ENCODE results near the gene BEGAIN. TPM values are rescaled to one million over a fixed set of nuclear protein-coding genes. Genes with fewer than 3 reads are reported as not detected.

The BEGAIN gene
- polyA plus RNA-seq, 2 donors = 0.28 to 0.88 TPM

DNA sequence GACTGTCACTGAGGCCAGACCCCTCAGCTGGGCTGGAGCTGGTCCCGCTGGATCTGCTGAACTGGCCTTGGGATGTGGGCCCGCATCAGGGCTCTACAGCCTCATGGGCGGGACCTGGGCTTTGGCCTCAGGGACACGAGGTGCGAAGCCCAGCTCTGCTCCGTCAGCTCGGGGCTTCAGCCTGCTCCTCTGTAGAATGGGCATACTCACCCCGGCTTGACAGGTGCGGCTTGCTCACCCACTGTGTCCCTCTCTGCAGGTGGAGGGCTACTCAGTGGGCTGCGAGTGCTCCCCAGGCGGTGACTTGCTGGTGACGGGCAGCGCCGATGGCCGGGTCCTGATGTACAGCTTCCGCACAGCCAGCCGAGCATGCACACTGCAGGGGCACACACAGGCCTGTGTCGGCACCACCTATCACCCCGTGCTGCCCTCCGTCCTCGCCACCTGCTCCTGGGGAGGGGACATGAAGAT, 57.6 kb downstream of the BEGAIN start:
- Histone ChIP-seq H3K4me3 (ENCODE audit: low read depth in 1 of 2, low read length in 2 of 2) (no peak overlapping the region), H3K4me1 (ENCODE audit: control insufficient read depth in 2 of 2, insufficient read depth in 2 of 2, low read length in 1 of 2) (peaks cover 0 to 10% of the 10 kb centered on the region in 2 donors), H3K36me3 (ENCODE audit: control insufficient read depth in 2 of 2, insufficient read depth in 2 of 2, low read length in 1 of 2) (peaks cover 0 to 19% of the 10 kb centered on the region in 2 donors), H3K27me3 (ENCODE audit: control insufficient read depth in 1 of 2, insufficient read depth in 2 of 2, low read length in 2 of 2) (no peaks in the 10 kb centered on the region), H3K27ac (ENCODE audit: low read depth in 2 of 2, low read length in 1 of 2) (no peak overlapping the region), H3K9me3 (ENCODE audit: control insufficient read depth in 2 of 2, insufficient read depth in 1 of 2, low read depth in 1 of 2, low read length in 1 of 2) (peaks cover 0 to 3% of the 10 kb centered on the region in 2 donors)
- 96 to 97% methylated on average over 21 of the region's 21 CpGs for WGBS, 2 donors

GRCh38 chr14:100528962-100529560, 58.2 kb downstream of the BEGAIN start:
- Histone ChIP-seq H3K27me3 (ENCODE audit: control insufficient read depth in 1 of 2, insufficient read depth in 2 of 2, low read length in 2 of 2) (no peaks in the 10 kb centered on the region), H3K36me3 (ENCODE audit: control insufficient read depth in 2 of 2, insufficient read depth in 2 of 2, low read length in 1 of 2) (peaks cover 0 to 19% of the 10 kb centered on the region in 2 donors), H3K4me3 (ENCODE audit: low read depth in 1 of 2, low read length in 2 of 2) (no peak overlapping the region), H3K9me3 (ENCODE audit: control insufficient read depth in 2 of 2, insufficient read depth in 1 of 2, low read depth in 1 of 2, low read length in 1 of 2) (peaks cover 0 to 3% of the 10 kb centered on the region in 2 donors), H3K27ac (ENCODE audit: low read depth in 2 of 2, low read length in 1 of 2) (no peak overlapping the region), H3K4me1 (ENCODE audit: control insufficient read depth in 2 of 2, insufficient read depth in 2 of 2, low read length in 1 of 2) (peaks cover 0 to 6% of the 10 kb centered on the region in 2 donors)
- 91 to 93% methylated on average over 10 of the region's 10 CpGs for WGBS, 2 donors

GRCh38 chr14:100526632-100527031, 60.6 kb downstream of the BEGAIN start:
- Histone ChIP-seq H3K4me1 (ENCODE audit: control insufficient read depth in 2 of 2, insufficient read depth in 2 of 2, low read length in 1 of 2) (no peaks in the 10 kb centered on the region), H3K27me3 (ENCODE audit: control insufficient read depth in 1 of 2, insufficient read depth in 2 of 2, low read length in 2 of 2) (no peaks in the 10 kb centered on the region), H3K27ac (ENCODE audit: low read depth in 2 of 2, low read length in 1 of 2) (no peak overlapping the region), H3K4me3 (ENCODE audit: low read depth in 1 of 2, low read length in 2 of 2) (no peak overlapping the region), H3K36me3 (ENCODE audit: control insufficient read depth in 2 of 2, insufficient read depth in 2 of 2, low read length in 1 of 2) (peaks cover 0 to 19% of the 10 kb centered on the region in 2 donors), H3K9me3 (ENCODE audit: control insufficient read depth in 2 of 2, insufficient read depth in 1 of 2, low read depth in 1 of 2, low read length in 1 of 2) (peaks cover 0 to 3% of the 10 kb centered on the region in 2 donors)
- 98% methylated on average over 2 of the region's 2 CpGs for WGBS, 2 donors

GRCh38 chr14:100526057-100526456, 61.2 kb downstream of the BEGAIN start:
- H3K36me3 ChIP-seq (ENCODE audit: control insufficient read depth in 2 of 2, insufficient read depth in 2 of 2, low read length in 1 of 2) = peaks cover 0 to 19% of the 10 kb centered on the region in 2 donors
- H3K27ac ChIP-seq (ENCODE audit: low read depth in 2 of 2, low read length in 1 of 2) = no peak overlapping the region
- H3K4me1 ChIP-seq (ENCODE audit: control insufficient read depth in 2 of 2, insufficient read depth in 2 of 2, low read length in 1 of 2) = no peaks in the 10 kb centered on the region
- no peaks in the 10 kb centered on the region for H3K27me3 ChIP-seq (ENCODE audit: control insufficient read depth in 1 of 2, insufficient read depth in 2 of 2, low read length in 2 of 2)
- WGBS, 2 donors = 92 to 93% methylated on average over 4 of the region's 4 CpGs
- no peak overlapping the region for H3K4me3 ChIP-seq (ENCODE audit: low read depth in 1 of 2, low read length in 2 of 2)
- peaks cover 0 to 3% of the 10 kb centered on the region in 2 donors for H3K9me3 ChIP-seq (ENCODE audit: control insufficient read depth in 2 of 2, insufficient read depth in 1 of 2, low read depth in 1 of 2, low read length in 1 of 2)

DNA sequence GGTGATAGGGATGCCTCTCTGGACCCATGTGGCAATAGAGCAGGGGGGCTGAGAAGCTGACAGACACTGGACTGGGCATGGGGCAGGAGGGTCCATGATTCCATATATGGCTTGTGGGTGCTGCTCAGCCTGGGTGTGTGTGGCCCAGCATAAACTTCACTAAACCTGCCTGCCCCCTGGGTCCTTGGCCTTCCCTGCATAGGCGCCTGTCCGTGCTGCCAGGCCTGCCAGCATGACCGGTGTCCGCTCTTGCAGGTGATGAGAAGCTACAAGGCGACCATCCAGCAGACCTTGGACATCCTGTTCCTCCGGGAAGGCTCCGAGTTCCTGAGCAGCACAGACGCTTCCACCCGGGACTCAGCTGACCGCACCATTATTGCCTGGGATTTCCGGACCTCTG, 61.6 kb downstream of the BEGAIN start:
- 93 to 95% methylated on average over 11 of the region's 11 CpGs for WGBS, 2 donors
- Histone ChIP-seq H3K4me3 (ENCODE audit: low read depth in 1 of 2, low read length in 2 of 2) (no peak overlapping the region), H3K27ac (ENCODE audit: low read depth in 2 of 2, low read length in 1 of 2) (no peak overlapping the region)

GRCh38 chr14:100524933-100525243, 62.3 kb downstream of the BEGAIN start:
- Histone ChIP-seq H3K9me3 (ENCODE audit: control insufficient read depth in 2 of 2, insufficient read depth in 1 of 2, low read depth in 1 of 2, low read length in 1 of 2) (peaks cover 0 to 3% of the 10 kb centered on the region in 2 donors), H3K27me3 (ENCODE audit: control insufficient read depth in 1 of 2, insufficient read depth in 2 of 2, low read length in 2 of 2) (no peaks in the 10 kb centered on the region), H3K4me1 (ENCODE audit: control insufficient read depth in 2 of 2, insufficient read depth in 2 of 2, low read length in 1 of 2) (no peaks in the 10 kb centered on the region), H3K4me3 (ENCODE audit: low read depth in 1 of 2, low read length in 2 of 2) (no peak overlapping the region), H3K36me3 (ENCODE audit: control insufficient read depth in 2 of 2, insufficient read depth in 2 of 2, low read length in 1 of 2) (peaks cover 0 to 19% of the 10 kb centered on the region in 2 donors), H3K27ac (ENCODE audit: low read depth in 2 of 2, low read length in 1 of 2) (no peak overlapping the region)
- 65 to 81% methylated on average over 8 of the region's 8 CpGs for WGBS, 2 donors

More for the DNA sequence above, 61.6 kb downstream of the BEGAIN start:
- peaks cover 0 to 3% of the 10 kb centered on the region in 2 donors for H3K9me3 ChIP-seq (ENCODE audit: control insufficient read depth in 2 of 2, insufficient read depth in 1 of 2, low read depth in 1 of 2, low read length in 1 of 2)
- H3K27me3 ChIP-seq (ENCODE audit: control insufficient read depth in 1 of 2, insufficient read depth in 2 of 2, low read length in 2 of 2) = no peaks in the 10 kb centered on the region
- no peaks in the 10 kb centered on the region for H3K4me1 ChIP-seq (ENCODE audit: control insufficient read depth in 2 of 2, insufficient read depth in 2 of 2, low read length in 1 of 2)
- H3K36me3 ChIP-seq (ENCODE audit: control insufficient read depth in 2 of 2, insufficient read depth in 2 of 2, low read length in 1 of 2) = peaks cover 0 to 19% of the 10 kb centered on the region in 2 donors

- Histone ChIP-seq H3K4me3 (ENCODE audit: low read depth in 1 of 2, low read length in 2 of 2) (no peak overlapping the region), H3K36me3 (ENCODE audit: control insufficient read depth in 2 of 2, insufficient read depth in 2 of 2, low read length in 1 of 2) (peaks cover 0 to 19% of the 10 kb centered on the region in 2 donors), H3K4me1 (ENCODE audit: control insufficient read depth in 2 of 2, insufficient read depth in 2 of 2, low read length in 1 of 2) (no peaks in the 10 kb centered on the region), H3K27me3 (ENCODE audit: control insufficient read depth in 1 of 2, insufficient read depth in 2 of 2, low read length in 2 of 2) (no peaks in the 10 kb centered on the region), H3K9me3 (ENCODE audit: control insufficient read depth in 2 of 2, insufficient read depth in 1 of 2, low read depth in 1 of 2, low read length in 1 of 2) (peaks cover 0 to 3% of the 10 kb centered on the region in 2 donors), H3K27ac (ENCODE audit: low read depth in 2 of 2, low read length in 1 of 2) (no peak overlapping the region)
- WGBS, 2 donors = 73 to 77% methylated on average over 12 of the region's 12 CpGs
Measured at GRCh38 chr14:100524233-100524932, 62.8 kb downstream of the BEGAIN start.

GRCh38 chr14:100523843-100524169, 63.4 kb downstream of the BEGAIN start:
- Histone ChIP-seq H3K4me1 (ENCODE audit: control insufficient read depth in 2 of 2, insufficient read depth in 2 of 2, low read length in 1 of 2) (no peaks in the 10 kb centered on the region), H3K4me3 (ENCODE audit: low read depth in 1 of 2, low read length in 2 of 2) (no peak overlapping the region), H3K27ac (ENCODE audit: low read depth in 2 of 2, low read length in 1 of 2) (no peak overlapping the region), H3K27me3 (ENCODE audit: control insufficient read depth in 1 of 2, insufficient read depth in 2 of 2, low read length in 2 of 2) (no peaks in the 10 kb centered on the region), H3K36me3 (ENCODE audit: control insufficient read depth in 2 of 2, insufficient read depth in 2 of 2, low read length in 1 of 2) (peaks cover 0 to 14% of the 10 kb centered on the region in 2 donors), H3K9me3 (ENCODE audit: control insufficient read depth in 2 of 2, insufficient read depth in 1 of 2, low read depth in 1 of 2, low read length in 1 of 2) (peaks cover 0 to 3% of the 10 kb centered on the region in 2 donors)
- 78 to 82% methylated on average over 8 of the region's 8 CpGs for WGBS, 2 donors

DNA sequence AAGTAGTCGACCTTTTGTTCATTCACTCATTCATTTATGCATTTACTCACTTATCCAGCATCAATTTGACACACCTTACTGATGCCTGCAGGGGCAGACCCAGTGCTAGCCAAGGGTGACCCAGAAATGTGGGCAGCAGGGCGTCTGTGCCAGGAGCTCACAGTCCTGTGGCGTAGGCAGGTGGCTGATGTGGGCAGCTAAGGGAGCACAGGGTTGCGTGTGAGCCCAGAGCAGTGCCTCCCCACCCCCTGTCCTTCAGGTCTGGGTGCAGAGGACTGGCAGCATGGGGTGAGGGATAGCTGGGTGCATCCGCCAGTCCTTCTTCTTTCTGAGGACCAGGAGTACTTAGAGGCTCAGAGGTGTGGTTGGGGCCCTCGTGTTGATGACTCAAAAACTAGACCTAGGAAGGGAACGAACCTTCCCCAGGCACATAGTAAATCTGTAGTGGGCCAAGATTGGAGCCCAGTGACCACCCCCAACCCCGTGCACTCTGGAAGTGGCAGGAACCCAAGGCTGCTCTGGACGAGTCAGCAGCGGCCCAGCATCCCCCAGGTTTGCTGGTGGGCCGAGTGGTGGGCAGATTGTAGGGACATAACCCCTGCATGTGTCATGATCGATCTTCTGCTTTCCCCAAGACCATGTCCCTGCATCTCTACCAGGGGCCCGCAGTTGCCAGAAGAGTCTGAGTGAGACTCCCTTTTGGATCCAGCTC, 63.9 kb downstream of the BEGAIN start:
- Histone ChIP-seq H3K27ac (ENCODE audit: low read depth in 2 of 2, low read length in 1 of 2) (no peak overlapping the region), H3K9me3 (ENCODE audit: control insufficient read depth in 2 of 2, insufficient read depth in 1 of 2, low read depth in 1 of 2, low read length in 1 of 2) (peaks cover 0 to 3% of the 10 kb centered on the region in 2 donors), H3K4me1 (ENCODE audit: control insufficient read depth in 2 of 2, insufficient read depth in 2 of 2, low read length in 1 of 2) (no peaks in the 10 kb centered on the region), H3K36me3 (ENCODE audit: control insufficient read depth in 2 of 2, insufficient read depth in 2 of 2, low read length in 1 of 2) (peaks cover 0 to 14% of the 10 kb centered on the region in 2 donors), H3K27me3 (ENCODE audit: control insufficient read depth in 1 of 2, insufficient read depth in 2 of 2, low read length in 2 of 2) (no peaks in the 10 kb centered on the region), H3K4me3 (ENCODE audit: low read depth in 1 of 2, low read length in 2 of 2) (no peak overlapping the region)
- 87 to 91% methylated on average over 13 of the region's 13 CpGs for WGBS, 2 donors
